Nephron progenitor cell (in vitro differentiated cells): ENCODE measurements around the gene MAP2K5.

Source experiments
- DNase-seq: peaks from one replicate; pipeline ENCODE4 v3.0.0; 2021
- H3K27ac Mint-ChIP-seq: 2 replicates; pipeline ENCODE4 v1.8.0; 2021; ENCODE audit warnings: mild to moderate bottlenecking, moderate library complexity, mixed read lengths
- H3K27me3 Mint-ChIP-seq: 2 replicates; pipeline ENCODE4 v1.8.0; 2021; ENCODE audit warnings: mild to moderate bottlenecking, low read depth, mixed read lengths; ENCODE audit not compliant: poor library complexity
- H3K36me3 Mint-ChIP-seq: 2 replicates; pipeline ENCODE4 v1.8.0; 2021; ENCODE audit warnings: low read depth, mixed read lengths
- H3K4me1 Mint-ChIP-seq: 2 replicates; pipeline ENCODE4 v1.8.0; 2021; ENCODE audit warnings: mixed read lengths
- H3K4me3 Mint-ChIP-seq: 2 replicates; pipeline ENCODE4 v1.8.0; 2021; ENCODE audit warnings: mild to moderate bottlenecking, moderate library complexity, mixed read lengths
- H3K9me3 Mint-ChIP-seq: 2 replicates; pipeline ENCODE4 v1.8.0; 2021; ENCODE audit warnings: mild to moderate bottlenecking, moderate library complexity, mixed read lengths
- CTCF ChIP-seq: fragments of 200-600 bp; sonication (generic); IDR thresholded peaks from 2 replicates; pipeline ENCODE4 v1.5.0; 2021; ENCODE audit warnings: antibody characterized with exemption

Gene MAP2K5

GRCh38 chr15:67790610-67791319 lies 248.3 kb downstream of the MAP2K5 start:
- Mint-ChIP-seq H3K27ac (no peak overlapping the region), H3K27me3 (peaks cover 12% of the 10 kb centered on the region)

GRCh38 chr15:67792250-67792942 lies 249.9 kb downstream of the MAP2K5 start:
- H3K4me3 Mint-ChIP-seq = no peak overlapping the region
- peak overlapping the region; percentile 6 for H3K27ac Mint-ChIP-seq
- peaks cover 51% of the 10 kb centered on the region for H3K4me1 Mint-ChIP-seq
- H3K36me3 Mint-ChIP-seq = peaks cover 22% of the 10 kb centered on the region
- H3K9me3 Mint-ChIP-seq = peaks cover 24% of the 10 kb centered on the region
- no peak for DNase-seq
- no peak for TF ChIP-seq CTCF
- H3K27me3 Mint-ChIP-seq = peaks cover 12% of the 10 kb centered on the region

More at GRCh38 chr15:67790610-67791319, 248.3 kb downstream of the MAP2K5 start:
- no peak for DNase-seq
- TF ChIP-seq CTCF = no peak
- Mint-ChIP-seq H3K9me3 (peaks cover 16% of the 10 kb centered on the region), H3K4me1 (peaks cover 46% of the 10 kb centered on the region), H3K4me3 (no peak overlapping the region), H3K36me3 (peaks cover 15% of the 10 kb centered on the region)

DNA sequence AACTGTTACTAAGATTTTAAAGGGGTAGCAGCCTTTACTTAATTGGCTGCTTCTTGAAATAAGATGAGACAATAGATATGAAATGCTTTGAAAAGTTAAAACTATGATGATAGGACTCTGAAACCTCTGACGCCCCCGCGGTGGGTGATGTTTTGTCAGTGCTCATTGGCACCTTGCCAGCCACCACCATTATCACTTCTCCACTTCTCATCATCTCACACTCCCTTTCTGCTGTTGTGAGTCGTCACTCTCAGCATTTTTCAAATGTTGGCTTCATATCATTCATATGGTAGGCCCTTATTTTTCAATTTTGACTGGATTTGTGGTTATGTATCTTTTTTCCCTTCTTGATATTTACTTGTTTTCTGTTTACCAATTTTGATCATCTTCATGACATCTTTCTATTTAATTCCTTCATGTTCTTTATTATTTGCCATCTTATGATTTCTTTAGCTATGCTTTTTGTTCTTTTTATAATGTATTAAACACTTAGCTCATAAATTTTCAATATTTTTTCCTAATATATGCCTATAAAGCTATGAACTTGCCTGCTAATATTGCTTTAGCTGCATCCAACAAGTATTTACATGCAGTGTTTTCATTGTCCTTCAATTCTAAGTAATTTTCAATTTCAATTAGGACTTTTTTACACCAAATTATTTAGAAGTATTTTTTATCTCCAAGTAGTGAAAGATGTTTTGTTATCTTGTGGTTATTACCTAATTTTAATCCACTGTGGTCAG lies 252.5 kb downstream of the MAP2K5 start:
- Mint-ChIP-seq H3K4me1 (peaks cover 48% of the 10 kb centered on the region), H3K36me3 (peaks cover 22% of the 10 kb centered on the region), H3K27me3 (peaks cover 9% of the 10 kb centered on the region), H3K9me3 (peaks cover 24% of the 10 kb centered on the region), H3K27ac (no peak overlapping the region), H3K4me3 (no peak overlapping the region)
- no peak for DNase-seq
- TF ChIP-seq CTCF = no peak

GRCh38 chr15:67796196-67797127 lies 254.0 kb downstream of the MAP2K5 start:
- Mint-ChIP-seq H3K9me3 (peaks cover 24% of the 10 kb centered on the region), H3K4me1 (peaks cover 36% of the 10 kb centered on the region), H3K27me3 (peaks cover 11% of the 10 kb centered on the region), H3K4me3 (no peak overlapping the region), H3K27ac (peak overlapping the region; percentile 72), H3K36me3 (peaks cover 22% of the 10 kb centered on the region)
- TF ChIP-seq CTCF = no peak
- DNase-seq = no peak

DNA sequence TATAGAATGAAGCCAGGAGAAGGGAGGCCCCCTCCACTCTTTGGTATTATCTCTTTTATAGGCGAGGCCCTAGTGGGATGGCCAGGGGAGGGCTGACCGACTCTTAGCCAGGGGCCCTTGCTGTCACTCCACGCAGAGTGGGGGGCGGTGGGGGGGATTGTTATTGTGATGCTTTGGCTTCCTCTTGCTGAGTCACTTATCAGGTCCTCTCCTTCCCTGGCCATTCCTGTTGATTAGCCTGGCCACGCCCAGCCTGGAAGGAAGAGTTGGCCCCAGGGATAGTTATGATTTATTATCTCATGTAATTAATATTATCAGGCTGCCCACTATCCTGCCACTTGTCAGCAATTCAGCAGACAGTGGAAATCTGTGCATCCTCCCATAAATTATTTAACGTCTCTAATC lies 257.3 kb downstream of the MAP2K5 start:
- H3K4me3 Mint-ChIP-seq = no peak overlapping the region
- DNase-seq = no peak
- peaks cover 46% of the 10 kb centered on the region for H3K4me1 Mint-ChIP-seq
- peaks cover 18% of the 10 kb centered on the region for H3K9me3 Mint-ChIP-seq
- H3K27ac Mint-ChIP-seq = no peak overlapping the region
- H3K27me3 Mint-ChIP-seq = peaks cover 12% of the 10 kb centered on the region
- TF ChIP-seq CTCF = no peak
- peaks cover 16% of the 10 kb centered on the region for H3K36me3 Mint-ChIP-seq
